K562 (cell line): Measurements from ENCODE around the gene MTHFSD. TPM values are rescaled to one million over a fixed set of nuclear protein-coding genes. Genes with fewer than 3 reads are reported as not detected.

Source experiments
- ATAC-seq: fragments of 200-7000 bp; cut with Tn5 transposase; 3 replicates; pipeline ENCODE4 v1.9.1; 2020; ENCODE audit warnings: moderate library complexity
- BruUV-seq: library from RNA; stranded (reverse); fragments of 400-500 nt; replicated peaks from 2 replicates; lab custom pipeline; 2021; lab: Mats Ljungman, UMichigan
- CTCF ChIA-PET: fragments of 300-600 bp; formaldehyde crosslinking; extraction: SDS; loops from one replicate; lab custom pipeline; 2021; ENCODE audit warnings: low intra/inter-chr PET ratio; lab: Yijun Ruan, JAX
- POLR2A ChIA-PET: fragments of 300-600, 350-650 bp; sonication (Branson Sonifier 250); formaldehyde crosslinking; extraction: SDS; loops from one replicate; lab custom pipeline; 2021; ENCODE audit warnings: antibody characterized with exemption, inconsistent platforms; lab: Yijun Ruan, JAX
- DNase-seq, 4 experiments: peaks; one replicate each; pipeline versions ENCODE4 v3.0.0 to v3.0.0-alpha.2; 2011 to 2018; ENCODE audit warnings: low spot score in 3 of 4, mixed read lengths in 3 of 4; ENCODE audit errors: extremely low read depth in 1 of 4
- FAIRE-seq: peaks from 2 replicates; lab custom pipeline; 2011; peaks lifted over from hg19 to GRCh38; lab: Jason Lieb, UNC
- H2AFZ ChIP-seq: 2 replicates; pipeline ENCODE4 v1.6.0; 2011; ENCODE audit warnings: low read depth, low read length, control low read depth, inconsistent platforms
- H3K27ac ChIP-seq: fragments of 200-600 bp; 3 replicates; pipeline ENCODE4 v1.8.0; 2011; ENCODE audit warnings: low read depth, mild to moderate bottlenecking, control low read depth, inconsistent platforms, low read length, moderate library complexity, mixed read lengths; ENCODE audit errors: extremely low read depth
- H3K27me3 ChIP-seq, 2 experiments: fragments of 300-600 bp in 1 of 2; 2 replicates in 1 of 2; 3 replicates in 1 of 2; pipeline versions ENCODE4 v1.6.0 to v1.8.0; 2011; ENCODE audit warnings: inconsistent platforms in 2 of 2, low read length in 2 of 2, mild to moderate bottlenecking in 1 of 2, mixed read lengths in 1 of 2, moderate library complexity in 1 of 2; ENCODE audit not compliant: control insufficient read depth in 2 of 2, insufficient read depth in 2 of 2
- H3K36me3 ChIP-seq: fragments of 300-600 bp; 3 replicates; pipeline ENCODE4 v1.8.0; 2011; ENCODE audit warnings: mild to moderate bottlenecking, low read length, inconsistent platforms; ENCODE audit not compliant: control insufficient read depth, insufficient read depth
- H3K4me1 ChIP-seq, 2 experiments: fragments of 200-600 bp in 1 of 2; replicated peaks in 1 of 2; 2 replicates in 1 of 2; 3 replicates in 1 of 2; pipeline versions ENCODE4 v1.5.1 to v1.8.0; 2011; ENCODE audit warnings: inconsistent platforms in 2 of 2, low read length in 2 of 2, mild to moderate bottlenecking in 1 of 2, mixed read lengths in 1 of 2, moderate library complexity in 1 of 2; ENCODE audit not compliant: control insufficient read depth in 2 of 2, insufficient read depth in 2 of 2
- H3K4me2 ChIP-seq: 2 replicates; pipeline ENCODE4 v1.6.1; 2011; ENCODE audit warnings: low read length, control low read depth, inconsistent platforms, mixed read lengths; ENCODE audit not compliant: insufficient read depth
- H3K4me3 ChIP-seq: fragments of 200-600 bp; sonication (generic), shearing (Covaris generic); 2 replicates; pipeline ENCODE4 v1.5.1; 2016; ENCODE audit warnings: control low read depth, inconsistent platforms
- H3K79me2 ChIP-seq: fragments of 200-600 bp; 3 replicates; pipeline ENCODE4 v1.8.0; 2011; ENCODE audit warnings: low read length, inconsistent platforms; ENCODE audit not compliant: control insufficient read depth, insufficient read depth
- H3K9ac ChIP-seq, 2 experiments: 2 replicates each; pipeline versions ENCODE4 v1.6.0 to v1.6.1; 2011; ENCODE audit warnings: low read depth in 2 of 2, low read length in 2 of 2, control low read depth in 1 of 2, inconsistent platforms in 1 of 2, mild to moderate bottlenecking in 1 of 2, mixed read lengths in 1 of 2; ENCODE audit not compliant: insufficient read depth in 1 of 2
- H3K9me1 ChIP-seq: one replicate; pipeline ENCODE4 v1.6.0; 2011; ENCODE audit warnings: inconsistent platforms, mild to moderate bottlenecking, low read length, moderate library complexity; ENCODE audit not compliant: control insufficient read depth, insufficient read depth
- H3K9me3 ChIP-seq: replicated peaks from 2 replicates; pipeline ENCODE4 v1.5.1; 2011; ENCODE audit warnings: low read depth, low read length, inconsistent platforms; ENCODE audit not compliant: control insufficient read depth, insufficient read depth
- H4K20me1 ChIP-seq: replicated peaks from 2 replicates; pipeline ENCODE4 v1.6.1; 2011; ENCODE audit warnings: low read length, inconsistent platforms, mixed read lengths; ENCODE audit not compliant: control insufficient read depth, insufficient read depth
- CHCHD3 ChIP-seq: fragments of 250-450 bp; sonication (Bioruptor Pico); IDR thresholded peaks from 2 replicates; pipeline ENCODE4 v2.1.2; 2022; ENCODE audit warnings: mild to moderate bottlenecking
- DDX20 ChIP-seq: fragments of 450-650 bp; IDR thresholded peaks from 2 replicates; pipeline ENCODE4 v1.6.1; 2016; ENCODE audit warnings: missing genetic modification characterization, low read depth, mild to moderate bottlenecking, missing compliant biosample characterization, moderate library complexity
- EHMT2 ChIP-seq: fragments of 450-650 bp; IDR thresholded peaks from 2 replicates; pipeline ENCODE4 v1.6.1; 2018; ENCODE audit warnings: antibody characterized with exemption
- EP400 ChIP-seq: fragments of 450-650 bp; IDR thresholded peaks from 2 replicates; pipeline ENCODE4 v1.6.1; 2017; ENCODE audit warnings: antibody characterized with exemption, mild to moderate bottlenecking, moderate library complexity
- FOXM1 ChIP-seq, 2 experiments: fragments of 450-650 bp in 1 of 2; sonication (generic) in 1 of 2; formaldehyde crosslinking in 1 of 2; IDR thresholded peaks; 2 replicates each; pipeline versions ENCODE4 v1.6.1 to v1.9.0; 2017 to 2022; ENCODE audit warnings: low read depth in 2 of 2, mild to moderate bottlenecking in 2 of 2, missing genetic modification reagents in 1 of 2, moderate library complexity in 1 of 2
- FOXP4 ChIP-seq: sonication (generic); formaldehyde crosslinking; IDR thresholded peaks from 2 replicates; pipeline ENCODE4 v1.8.0; 2022; ENCODE audit warnings: mild to moderate bottlenecking, missing genetic modification reagents, borderline replicate concordance
- GMEB1 ChIP-seq: fragments of 250-450 bp; sonication (Bioruptor Pico); IDR thresholded peaks from 2 replicates; pipeline ENCODE4 v1.4.0; 2020; ENCODE audit warnings: mild to moderate bottlenecking
- GTF2F1 ChIP-seq: IDR thresholded peaks from 2 replicates; pipeline ENCODE4 v1.6.1; 2011; ENCODE audit warnings: low read depth, low read length, improper control_type of control experiment
- NFRKB ChIP-seq: fragments of 450-650 bp; IDR thresholded peaks from 2 replicates; pipeline ENCODE4 v1.6.1; 2016; ENCODE audit warnings: low read depth
- PCBP1 ChIP-seq: fragments of 200-400 bp; formaldehyde crosslinking; IDR thresholded peaks from 2 replicates; pipeline ENCODE4 v1.6.1; 2018; ENCODE audit warnings: mild to moderate bottlenecking, low read depth, low read length; ENCODE audit not compliant: poor library complexity, severe bottlenecking
- THRB ChIP-seq: fragments of 450-650 bp; formaldehyde crosslinking; conservative IDR thresholded peaks from 2 replicates; pipeline ENCODE4 v1.4.0; 2022; ENCODE audit warnings: mild to moderate bottlenecking, missing genetic modification characterization
- ZNF175 ChIP-seq: fragments of 200-800 bp; sonication (Bioruptor generic); IDR thresholded peaks from 2 replicates; pipeline ENCODE4 v1.6.1; 2016; ENCODE audit warnings: low read depth, mild to moderate bottlenecking, missing genetic modification characterization, missing compliant biosample characterization
- ZNF639 ChIP-seq, 2 experiments: fragments of 200-800 bp in 1 of 2; sonication (Bioruptor generic) in 1 of 2; sonication (generic) in 1 of 2; formaldehyde crosslinking in 1 of 2; IDR thresholded peaks in 1 of 2; conservative IDR thresholded peaks in 1 of 2; 2 replicates each; pipeline versions ENCODE4 v1.5.0 to v1.6.1; 2016 to 2020; ENCODE audit warnings: missing compliant biosample characterization in 1 of 2, missing genetic modification characterization in 1 of 2, missing genetic modification reagents in 1 of 2
- WGBS: fragments of 100-300 bp; shearing (Covaris generic); methylation state at CpG from one replicate; pipeline ENCODE4 v1.1.6; 2016; ENCODE audit warnings: low coverage, mixed read lengths; ENCODE audit not compliant: insufficient coverage; ENCODE audit errors: missing lambda C conversion rate; 5-methylcytosine and 5-hydroxymethylcytosine counted together
- in situ Hi-C: fragments of 300-500 bp; cut with MboI; formaldehyde crosslinking; loops from 4 replicates; pipeline ENCODE4 v1.15.0; 2018; ENCODE audit warnings: inconsistent platforms, mixed read lengths
- intact Hi-C: fragments of 100-400 bp; cut with micrococcal nuclease; formaldehyde crosslinking; loops from 2 replicates; pipeline ENCODE4 v1.14.2; 2022
- polyA plus RNA-seq, 8 experiments: library from polyadenylated mRNA; depleted of rRNA in 4 of 8; stranded (reverse) in 5 of 8; unstranded in 3 of 8; fragments of >200 nt; fragmentation: Nextera tagmentation in 2 of 8; fragmentation: Illumina TruSeq in 1 of 8; extraction: Ambion mirVana in 2 of 8; extraction: Trizol in 1 of 8; gene quantifications; 2 replicates each; pipeline versions ENCODE4 v1.2.1 to v1.2.3, GENCODE V29; 2011 to 2014; ENCODE audit warnings: inconsistent platforms in 1 of 8, missing spikeins in 1 of 8
- total RNA-seq, 7 experiments: library from RNA; depleted of rRNA in 6 of 7; stranded (reverse); fragments of >200 nt in 6 of 7; fragmentation: Illumina TruSeq in 2 of 7; extraction: Trizol in 2 of 7; gene quantifications; 2 replicates each; pipeline versions ENCODE4 v1.2.1 to v1.2.3, GENCODE V29; 2011 to 2021; ENCODE audit warnings: low replicate concordance in 1 of 7

The MTHFSD gene
- total and polyA plus RNA-seq, 9 of the 15 experiments (the other 6 are each of a cell fraction or from before 2014, with no cell fraction given) = 3.2 to 20.2 (median 12.0) TPM

GRCh38 chr16:86515777-86516622 is 39.0 kb downstream of the MTHFSD start:
- no peaks in the 10 kb centered on the region for H3K9me3 ChIP-seq
- H3K4me2 ChIP-seq = no peak overlapping the region
- H3K9ac ChIP-seq = no peak overlapping the region
- no peaks in the 10 kb centered on the region for H3K36me3 ChIP-seq
- ATAC-seq = no peak
- peaks cover 0 to 11% of the 10 kb centered on the region in 2 experiments; a peak in 3 of 5 replicates for H3K4me1 ChIP-seq
- H3K4me3 ChIP-seq = no peak overlapping the region
- no TSS peak for BruUV-seq
- H4K20me1 ChIP-seq = peaks cover 5% of the 10 kb centered on the region
- H2AFZ ChIP-seq = no peak overlapping the region
- peaks cover 31 to 75% of the 10 kb centered on the region in 2 experiments; a peak in 4 of 5 replicates for H3K27me3 ChIP-seq
- H3K9me1 ChIP-seq = no peaks in the 10 kb centered on the region
- no peaks in the 10 kb centered on the region for H3K79me2 ChIP-seq
- no peak for FAIRE-seq
- 4% methylated on average over 53 of the region's 64 CpGs for WGBS
- ChIA-PET CTCF (interaction anchor here (0.6 to 1.4 kb wide), 2 partner anchors 293 to 695 kb away, joined by 3 to 4 read pairs; no protein-coding TSS in a partner anchor), POLR2A (interaction anchor here (0.6 to 1.0 kb wide), 3 partner anchors 17 to 952 kb away, joined by 3 to 4 read pairs (median 3); no protein-coding TSS in a partner anchor)
- in situ Hi-C loops (loop anchor here (5.0 to 10.0 kb wide), 4 partner anchors 174 to 691 kb away; no protein-coding TSS in a partner anchor), intact Hi-C loops (loop anchor here (5.0 to 10.0 kb wide), 2 partner anchors 471 to 694 kb away; no protein-coding TSS in a partner anchor)
- no peak overlapping the region for H3K27ac ChIP-seq
- DNase-seq = no peak
- TF ChIP-seq DDX20 (tag) (no peak), NFRKB (no peak), GMEB1 (CRISPR knock-in tag) (no peak), ZNF175 (CRISPR knock-in tag) (no peak), EP400 (no peak), FOXP4 (CRISPR knock-in tag) (no peak), THRB (no peak), CHCHD3 (no peak), ZNF639 (CRISPR knock-in tag; conservative IDR thresholded peaks at IDR 0.05 in 1 of 2, IDR thresholded peaks at IDR 0.05 in 1 of 2) (no peak), GTF2F1 (no peak), EHMT2 (no peak), FOXM1 (IDR thresholded peaks at IDR 0.05; ENCODE audit: low read depth) (no peak), FOXM1 (CRISPR knock-in tag; IDR thresholded peaks at IDR 0.05; ENCODE audit: low read depth) (no peak), PCBP1 (no peak)
